ENCODE measurements around the gene SMYD5.

DNA sequence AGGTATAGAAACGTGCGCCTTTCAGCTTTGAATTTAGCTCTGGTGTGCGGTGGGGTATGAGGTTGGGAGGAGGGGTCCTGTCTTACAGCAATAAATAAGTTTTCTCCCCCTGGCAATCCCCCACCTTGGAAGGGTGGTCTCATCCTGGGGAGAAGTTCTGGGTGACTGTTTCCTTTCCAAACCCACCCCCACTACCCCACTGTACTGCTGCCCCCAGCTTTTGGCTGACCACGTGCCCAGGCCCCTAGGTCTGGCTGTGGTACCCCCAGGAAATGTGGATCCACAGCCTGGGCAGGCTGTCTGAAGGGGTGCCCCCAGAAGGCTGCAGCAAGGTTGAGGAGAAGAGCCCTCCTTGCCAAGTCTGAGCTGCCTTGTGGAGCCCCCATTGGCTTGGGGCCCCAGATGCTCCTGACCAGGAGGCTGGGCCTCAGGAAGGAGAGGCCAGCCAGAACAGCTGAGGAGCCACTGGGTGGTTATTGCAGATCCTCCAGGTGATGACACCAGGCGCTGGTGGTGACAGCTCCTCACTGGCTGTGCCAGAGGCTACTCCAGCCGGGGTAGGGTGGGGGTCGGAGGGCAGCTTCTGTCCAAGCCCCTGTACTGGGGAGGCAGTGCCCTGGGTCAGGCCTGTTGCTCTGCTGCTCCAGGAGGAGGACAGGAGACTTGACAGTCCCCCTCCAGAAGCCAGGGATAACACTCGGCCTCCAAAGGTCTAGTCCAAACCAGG, 44.3 kb downstream of the SMYD5 start:
- TF ChIP-seq FOXM1 (IDR thresholded peaks at IDR 0.05; ENCODE audit: low read depth) (no peak), FOXM1 (CRISPR knock-in tag; IDR thresholded peaks at IDR 0.05; ENCODE audit: low read depth) (no peak), CHD4 (IDR thresholded peaks at IDR 0.05; ENCODE audit: insufficient read depth, insufficient replicate concordance, low read depth, low read length, poor library complexity, severe bottlenecking) (no peak), ARNT (IDR thresholded peaks at IDR 0.05) (no peak), ZNF696 (CRISPR knock-in tag; conservative IDR thresholded peaks at IDR 0.05) (no peak), ZKSCAN3 (CRISPR knock-in tag; IDR thresholded peaks at IDR 0.05) (no peak), EZH2 (IDR thresholded peaks at IDR 0.05; ENCODE audit: borderline replicate concordance, low read depth, low read length) (no peak), EP300 (IDR thresholded peaks at IDR 0.05; ENCODE audit: low read length) (no peak), POLR2A (conservative IDR thresholded peaks at IDR 0.05) (no peak), SRF (CRISPR knock-in tag; IDR thresholded peaks at IDR 0.05) (no peak)

Data from K562 (cell line).